HG02981 (cell line): ENCODE results near the gene ARMCX4.
"Not testable (repeated sequence)": the region's sequence is repeated elsewhere in the genome, so short reads cannot be mapped to it uniquely, and the experiment has no call there.

ENCODE experiments used
- ATAC-seq: cut with Tn5 transposase; IDR thresholded peaks from one replicate; pipeline ENCODE4 v1.9.1; 2021; ENCODE audit warnings: mild to moderate bottlenecking, moderate library complexity; ENCODE audit not compliant: unreplicated experiment

Gene ARMCX4

DNA sequence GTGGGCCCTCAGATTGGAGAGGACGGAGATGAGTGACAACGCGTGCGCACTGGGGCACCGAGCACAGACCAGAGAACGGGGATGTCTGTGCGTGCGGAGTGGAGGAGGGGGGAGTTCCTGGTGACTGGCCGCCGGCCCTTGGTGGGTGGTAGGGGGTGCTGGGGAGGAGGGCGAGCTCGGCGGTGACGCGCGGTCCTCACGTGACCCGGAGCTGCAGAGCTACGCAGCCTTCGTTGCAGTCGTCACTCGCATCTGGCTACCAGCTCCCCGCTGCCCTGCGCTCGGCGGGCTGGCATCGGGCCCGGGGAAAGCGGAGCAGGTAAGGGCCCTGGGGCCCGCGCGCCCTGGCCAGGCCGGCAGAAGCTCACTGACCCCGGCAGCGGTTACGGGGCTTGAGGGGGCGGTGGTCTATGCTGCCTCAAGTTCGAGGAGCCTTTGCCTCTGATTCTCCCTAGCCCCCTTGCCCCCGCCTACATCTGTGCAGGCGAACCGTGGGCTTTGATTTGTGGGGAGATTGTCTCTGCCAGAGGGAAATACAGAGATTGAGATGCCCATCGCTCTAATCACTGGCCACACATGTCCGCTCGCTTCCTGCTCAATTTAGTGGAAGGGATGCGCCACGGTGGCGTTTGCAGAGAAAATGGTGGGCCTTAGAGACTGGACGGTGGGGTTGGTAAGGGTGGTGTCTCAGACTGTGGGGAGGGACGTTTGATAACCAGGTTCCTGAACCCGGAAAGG is at the start of gene ARMCX4:
Gene ARMCX4, plus strand, starts transcription at position 245 of the 738 bp plus-strand sequence. CDS start 3,134 bp downstream, outside the sequence.
- ATAC-seq: no peak

- no peak for ATAC-seq
These were observed 43.2 kb upstream of the ARMCX4 start for GRCh38 chrX:101442085-101442484.

DNA sequence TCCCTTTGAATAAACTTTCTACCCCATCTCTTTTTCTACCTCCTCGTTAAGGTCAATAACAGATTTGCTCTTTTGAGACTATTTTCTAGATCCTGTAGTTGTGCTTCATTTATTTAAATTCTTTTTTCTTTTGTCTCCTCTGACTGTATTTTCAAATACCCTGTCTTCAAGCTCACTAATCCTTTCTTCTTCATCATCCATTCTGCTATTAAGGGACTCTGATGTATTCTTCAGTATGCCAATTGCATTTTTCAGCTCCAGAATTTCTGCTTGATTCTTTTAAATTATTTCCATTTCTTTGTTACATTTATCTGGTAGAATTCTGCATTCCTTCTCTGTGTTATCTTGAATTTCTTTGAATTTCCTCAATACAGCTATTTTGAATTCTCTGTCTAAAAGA is 36.0 kb upstream of the ARMCX4 start:
- ATAC-seq: no peak

DNA sequence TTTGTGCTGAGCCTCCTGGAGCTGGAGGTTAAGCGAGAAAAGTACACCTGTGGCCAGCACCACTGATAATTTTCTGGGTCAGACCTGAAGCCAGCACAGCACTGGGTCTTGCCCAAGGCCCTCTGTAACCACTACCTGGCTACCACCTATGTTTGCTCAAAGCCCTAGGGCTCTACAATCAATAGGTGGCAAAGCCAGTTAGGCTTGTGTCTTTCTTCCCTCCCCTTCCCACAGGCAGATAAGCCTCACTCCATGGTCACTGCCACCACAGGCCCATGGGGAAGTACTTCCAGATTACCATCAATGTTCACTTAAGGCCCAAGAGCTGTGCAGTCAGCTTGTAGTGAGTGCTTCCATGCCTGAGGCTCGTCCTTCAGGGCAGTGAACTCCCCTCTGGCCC is 35.2 kb upstream of the ARMCX4 start:
- ATAC-seq: no peak

GRCh38 chrX:101450961-101451360 is 34.3 kb upstream of the ARMCX4 start:
- no peak for ATAC-seq

- ATAC-seq: no peak
These were observed 33.2 kb upstream of the ARMCX4 start for GRCh38 chrX:101452056-101452455.

DNA sequence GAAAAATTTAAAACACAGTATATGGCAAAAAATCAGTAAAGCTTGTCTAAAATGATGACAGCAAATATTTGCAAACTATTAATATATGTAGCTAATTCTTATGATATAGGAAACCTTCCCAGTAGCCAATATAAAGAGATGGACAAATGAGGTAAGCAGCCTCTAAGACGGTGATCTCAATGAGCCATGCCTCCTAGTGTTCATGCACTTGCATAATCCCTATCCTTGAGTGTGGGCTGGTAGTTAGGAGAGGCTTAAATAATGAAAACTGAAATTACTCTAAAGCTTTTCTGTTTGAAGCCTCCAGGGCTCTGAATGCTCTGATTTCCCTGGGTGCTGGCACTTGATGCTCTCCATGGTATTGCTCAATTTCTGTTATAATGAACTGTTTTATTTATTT is 24.6 kb upstream of the ARMCX4 start:
- no peak for ATAC-seq

- ATAC-seq: no peak
These were observed 22.4 kb upstream of the ARMCX4 start for GRCh38 chrX:101462892-101463291.

DNA sequence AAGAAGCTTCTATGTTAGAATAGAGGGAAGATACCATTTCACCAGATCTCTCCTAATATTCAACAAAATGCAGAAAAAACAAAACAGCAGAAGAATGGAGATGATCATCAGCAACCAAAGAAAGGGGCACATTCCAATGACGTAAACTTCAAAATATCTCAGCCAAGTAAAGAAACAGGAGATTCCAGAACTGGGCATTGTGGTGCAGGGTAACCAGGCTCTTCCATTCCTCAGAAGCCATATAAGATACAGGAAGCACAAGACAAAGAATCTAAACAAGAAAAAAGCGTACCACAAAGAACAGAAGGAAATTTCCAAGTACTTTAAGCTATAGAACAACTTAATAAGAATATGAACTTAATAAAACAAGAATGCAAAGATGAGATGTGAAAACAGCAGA is 6.9 kb upstream of the ARMCX4 start:
- no peak for ATAC-seq

DNA sequence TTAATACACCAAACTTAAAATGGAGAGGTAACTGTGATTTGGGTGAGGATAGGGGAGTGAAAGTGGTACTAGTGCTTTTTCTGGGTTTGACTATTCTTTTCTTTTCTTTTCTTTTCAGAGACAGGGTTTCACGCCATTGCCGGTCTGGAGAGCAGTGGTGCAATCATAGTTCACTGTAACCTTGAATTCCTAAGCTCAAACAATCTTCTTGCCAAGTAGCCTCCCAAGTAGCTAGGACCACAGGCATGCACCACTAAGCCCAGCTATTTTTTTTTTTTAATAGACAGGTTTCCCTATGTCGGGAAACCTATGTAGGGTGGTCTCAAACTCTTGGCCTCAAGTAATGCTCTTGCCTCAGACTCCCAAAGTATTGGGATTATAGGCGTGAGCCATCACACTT is 3.0 kb upstream of the ARMCX4 start:
- ATAC-seq: no peak

- ATAC-seq: no peak
These were observed 1.6 kb upstream of the ARMCX4 start for GRCh38 chrX:101483705-101484104.

DNA sequence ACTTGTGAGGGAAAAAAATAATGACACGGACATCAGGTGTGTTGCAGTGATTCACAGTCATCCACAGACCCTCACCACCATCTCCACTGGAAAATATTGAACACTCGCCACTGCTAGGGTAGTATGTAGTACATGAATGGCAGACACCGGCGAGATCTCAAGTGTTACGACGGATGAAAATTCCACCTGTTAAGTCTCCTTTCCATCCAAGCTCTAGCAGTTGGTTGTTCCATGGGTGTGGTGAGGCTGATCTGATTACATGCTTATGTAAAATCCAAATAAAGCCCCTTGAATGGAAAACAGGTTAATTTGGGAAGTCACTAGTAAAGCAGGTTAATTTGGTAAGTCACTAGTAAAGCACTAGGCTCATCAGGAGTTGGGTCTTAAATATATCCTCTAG is 1.1 kb upstream of the ARMCX4 start:
- no peak for ATAC-seq

DNA sequence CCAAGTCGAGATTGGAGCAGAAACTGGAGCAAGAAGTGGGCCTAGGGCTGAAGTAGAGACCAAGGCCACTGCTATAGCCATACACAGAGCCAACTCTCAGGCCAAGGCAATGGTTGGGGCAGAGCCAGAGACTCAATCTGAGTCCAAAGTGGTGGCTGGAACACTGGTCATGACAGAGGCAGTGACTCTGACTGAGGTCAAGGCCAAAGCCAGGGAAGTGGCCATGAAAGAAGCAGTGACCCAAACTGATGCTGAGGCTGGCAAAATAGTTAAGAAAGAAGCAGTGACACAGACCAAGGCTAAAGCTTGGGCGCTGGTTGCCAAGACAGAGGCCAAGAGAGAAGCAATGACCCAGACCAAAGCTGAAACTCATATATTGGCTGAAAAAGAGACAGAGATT is 3.5 kb downstream of the ARMCX4 start:
- no peak for ATAC-seq

GRCh38 chrX:101491943-101492342 is 6.7 kb downstream of the ARMCX4 start:
- ATAC-seq: no peak

GRCh38 chrX:101493225-101493624 is 8.0 kb downstream of the ARMCX4 start:
- no peak for ATAC-seq

GRCh38 chrX:101502929-101503328 is 17.7 kb downstream of the ARMCX4 start:
- not testable (repeated sequence) for ATAC-seq

DNA sequence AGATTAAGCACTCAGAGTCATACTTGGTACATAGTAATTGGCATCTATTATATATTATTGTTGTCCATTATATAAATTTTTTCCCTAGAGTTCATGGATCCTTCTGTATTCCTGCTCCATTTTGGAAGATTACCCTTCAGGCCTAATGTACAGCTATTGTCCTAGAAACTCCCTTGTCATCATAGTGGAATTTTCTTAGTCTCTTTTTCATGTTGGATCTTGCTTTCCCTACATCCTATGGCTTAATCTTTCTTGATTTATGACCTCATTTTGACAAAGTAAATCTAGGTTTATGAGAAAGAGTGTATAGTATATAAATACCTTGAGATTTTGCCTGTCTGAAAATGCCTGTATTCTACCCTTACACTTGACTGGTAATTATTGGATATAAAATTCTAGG is 22.1 kb downstream of the ARMCX4 start:
- no peak for ATAC-seq

DNA sequence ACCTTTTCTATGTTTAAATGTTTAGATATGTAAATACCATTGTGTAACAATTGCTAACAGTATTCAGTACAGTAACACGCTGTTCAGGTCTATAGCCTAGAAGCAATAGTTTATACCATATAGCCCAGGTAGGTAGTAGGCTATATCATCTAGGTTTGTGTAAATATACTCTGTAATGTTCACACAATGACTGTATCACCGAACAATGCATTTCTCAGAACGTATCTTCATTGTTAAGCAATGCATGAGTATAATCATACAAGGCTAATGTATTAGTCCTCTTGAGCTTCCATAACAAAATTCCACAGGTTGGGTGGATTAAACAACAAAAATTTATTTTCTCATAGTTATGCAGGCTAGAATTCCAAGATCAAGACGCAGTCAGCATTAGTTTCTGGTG is 22.7 kb downstream of the ARMCX4 start:
- ATAC-seq: no peak

GRCh38 chrX:101530944-101531343 is 45.7 kb downstream of the ARMCX4 start:
- no peak for ATAC-seq
